ENCODE results near the gene NUDT14.

Gene NUDT14

GRCh38 chr14:105218611-105219010 lies 37.5 kb upstream of the NUDT14 start:
- TF ChIP-seq ZFX (IDR thresholded peaks at IDR 0.05; ENCODE audit: borderline replicate concordance) = no peak
- TF ChIP-seq, protein P1, sequence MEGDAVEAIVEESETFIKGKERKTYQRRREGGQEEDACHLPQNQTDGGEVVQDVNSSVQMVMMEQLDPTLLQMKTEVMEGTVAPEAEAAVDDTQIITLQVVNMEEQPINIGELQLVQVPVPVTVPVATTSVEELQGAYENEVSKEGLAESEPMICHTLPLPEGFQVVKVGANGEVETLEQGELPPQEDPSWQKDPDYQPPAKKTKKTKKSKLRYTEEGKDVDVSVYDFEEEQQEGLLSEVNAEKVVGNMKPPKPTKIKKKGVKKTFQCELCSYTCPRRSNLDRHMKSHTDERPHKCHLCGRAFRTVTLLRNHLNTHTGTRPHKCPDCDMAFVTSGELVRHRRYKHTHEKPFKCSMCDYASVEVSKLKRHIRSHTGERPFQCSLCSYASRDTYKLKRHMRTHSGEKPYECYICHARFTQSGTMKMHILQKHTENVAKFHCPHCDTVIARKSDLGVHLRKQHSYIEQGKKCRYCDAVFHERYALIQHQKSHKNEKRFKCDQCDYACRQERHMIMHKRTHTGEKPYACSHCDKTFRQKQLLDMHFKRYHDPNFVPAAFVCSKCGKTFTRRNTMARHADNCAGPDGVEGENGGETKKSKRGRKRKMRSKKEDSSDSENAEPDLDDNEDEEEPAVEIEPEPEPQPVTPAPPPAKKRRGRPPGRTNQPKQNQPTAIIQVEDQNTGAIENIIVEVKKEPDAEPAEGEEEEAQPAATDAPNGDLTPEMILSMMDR (IDR thresholded peaks at IDR 0.05) = no peak
- no peak overlapping the region for H3K27ac ChIP-seq

GRCh38 chr14:105217774-105218173 lies 36.7 kb upstream of the NUDT14 start:
- TF ChIP-seq, protein P1 (IDR thresholded peaks at IDR 0.05) = no peak
- TF ChIP-seq ZFX (IDR thresholded peaks at IDR 0.05; ENCODE audit: borderline replicate concordance) = no peak
- no peak overlapping the region for H3K27ac ChIP-seq

DNA sequence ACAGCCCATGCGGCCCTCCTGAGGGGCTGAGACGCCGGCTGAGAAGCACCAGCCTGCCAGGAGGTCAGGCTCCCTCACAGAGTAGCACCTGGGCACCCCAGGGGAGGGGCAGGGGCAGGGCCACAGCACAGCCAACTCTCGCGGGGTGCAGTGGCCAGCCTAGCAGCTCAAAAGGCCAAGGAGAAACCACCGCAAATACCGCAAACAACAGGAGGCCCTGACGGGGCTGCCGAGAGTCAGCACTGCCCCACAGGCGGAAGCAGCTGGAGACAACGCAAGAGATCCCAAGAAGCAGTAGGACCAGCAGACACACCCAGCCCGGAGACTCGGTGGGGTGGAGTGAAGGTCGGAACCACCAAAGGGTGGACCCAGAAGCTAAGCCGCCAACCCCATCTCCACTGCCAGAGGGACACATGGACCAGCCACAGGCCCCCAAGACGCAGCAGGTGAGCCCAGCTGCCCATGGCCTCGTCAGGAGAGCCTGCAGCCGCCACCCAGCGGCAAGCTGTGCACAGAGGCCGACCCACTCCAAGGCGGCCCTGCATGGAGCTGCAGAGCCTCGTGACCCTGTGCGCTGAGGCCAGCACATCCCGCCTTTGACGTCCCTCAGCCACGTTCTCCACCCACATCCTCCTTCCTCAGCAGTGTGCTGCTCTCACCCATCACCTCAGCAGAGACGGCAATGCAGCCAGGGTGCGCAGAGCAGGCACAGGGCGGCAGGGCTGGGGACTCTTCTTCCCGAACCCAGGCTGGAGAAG lies 35.6 kb upstream of the NUDT14 start:
- TF ChIP-seq, protein P1 (IDR thresholded peaks at IDR 0.05) = no peak
- TF ChIP-seq ZFX (IDR thresholded peaks at IDR 0.05; ENCODE audit: borderline replicate concordance) = no peak
- H3K27ac ChIP-seq = no peak overlapping the region

GRCh38 chr14:105215602-105216001 lies 34.5 kb upstream of the NUDT14 start:
- no peak overlapping the region for H3K27ac ChIP-seq
- TF ChIP-seq ZFX (IDR thresholded peaks at IDR 0.05; ENCODE audit: borderline replicate concordance) = no peak
- TF ChIP-seq, protein P1 (IDR thresholded peaks at IDR 0.05) = no peak

- no peak for TF ChIP-seq ZFX (IDR thresholded peaks at IDR 0.05; ENCODE audit: borderline replicate concordance)
- TF ChIP-seq, protein P1 (IDR thresholded peaks at IDR 0.05) = no peak
- H3K27ac ChIP-seq = no peak overlapping the region
These were observed 33.3 kb upstream of the NUDT14 start for GRCh38 chr14:105214324-105214915.

DNA sequence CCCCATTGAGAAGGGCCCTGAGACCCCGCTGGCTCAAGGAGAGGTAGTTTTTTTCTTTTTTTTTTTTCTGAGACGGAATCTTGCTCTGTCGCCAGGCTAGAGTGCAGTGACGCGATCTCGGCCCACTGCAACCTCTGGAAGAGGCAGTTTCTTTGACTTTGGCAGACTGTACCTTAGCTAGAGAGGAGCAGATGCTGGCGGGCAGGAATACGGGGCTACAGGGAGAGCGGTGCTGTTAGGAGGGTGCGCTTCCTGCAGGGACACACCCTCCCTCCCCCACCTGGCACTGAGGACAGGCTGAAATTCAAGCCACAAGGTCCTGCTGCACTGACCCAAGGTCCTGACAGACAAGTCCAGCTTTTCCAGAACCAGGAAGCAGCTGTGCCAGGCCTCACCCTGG lies 32.2 kb upstream of the NUDT14 start:
- no peak overlapping the region for H3K27ac ChIP-seq
- TF ChIP-seq ZFX (IDR thresholded peaks at IDR 0.05; ENCODE audit: borderline replicate concordance) = no peak

DNA sequence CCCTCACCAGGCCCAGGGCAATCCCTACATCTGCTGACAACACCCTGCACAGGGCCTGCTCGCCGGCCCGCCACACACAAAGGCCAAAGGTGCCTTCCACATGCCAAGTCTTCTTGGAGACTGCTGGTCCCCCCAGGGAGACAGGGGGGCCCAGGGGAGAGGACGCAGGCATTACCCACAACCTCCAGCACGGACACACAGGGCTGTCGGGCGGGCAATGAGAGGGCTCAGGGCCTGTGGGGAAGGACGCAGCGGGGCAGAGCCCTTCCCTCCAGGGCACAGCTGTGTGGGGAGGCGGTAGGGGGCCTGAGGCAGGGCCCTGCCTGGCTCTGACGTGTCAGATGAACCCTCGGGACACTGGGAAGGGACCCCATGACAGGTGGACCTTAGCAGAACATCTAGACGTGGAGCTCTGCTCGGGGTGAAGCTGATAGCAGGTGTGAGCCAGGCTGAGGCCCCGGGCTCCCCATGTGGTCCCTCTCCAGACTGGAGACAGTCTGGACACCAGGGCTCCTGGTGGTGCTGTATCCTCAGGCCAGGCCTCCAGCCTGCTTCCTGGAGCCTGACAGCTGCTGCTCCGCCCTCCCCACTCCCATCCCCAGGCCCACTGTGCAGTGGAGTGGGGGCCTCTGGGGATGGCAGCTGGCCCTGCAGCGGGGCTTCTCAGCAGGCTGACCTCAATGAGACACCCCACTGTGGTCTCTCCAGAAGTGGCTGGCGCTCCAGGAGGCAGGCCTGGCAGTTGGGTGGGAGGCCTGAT lies 31.6 kb upstream of the NUDT14 start:
- H3K27ac ChIP-seq = no peak overlapping the region
- TF ChIP-seq, protein P1 (IDR thresholded peaks at IDR 0.05) = no peak

All from 22Rv1 (cell line).